RPMI7951 (cell line): ENCODE data around the gene FEV. TPM values are rescaled to one million over a fixed set of nuclear protein-coding genes. Genes with fewer than 3 reads are reported as not detected.

ENCODE experiments used
- DNase-seq: peaks from one replicate; pipeline ENCODE4 v3.0.0-alpha.2; 2012; ENCODE audit warnings: low read depth
- total RNA-seq: library from RNA; depleted of rRNA; stranded (reverse); fragments of >200 nt; shearing (Covaris generic); gene quantifications from 2 replicates; pipeline ENCODE4 v1.2.3, GENCODE V29; 2014

The FEV gene
- total RNA-seq, 1 experiment from 2014 or later, result not detected

DNA sequence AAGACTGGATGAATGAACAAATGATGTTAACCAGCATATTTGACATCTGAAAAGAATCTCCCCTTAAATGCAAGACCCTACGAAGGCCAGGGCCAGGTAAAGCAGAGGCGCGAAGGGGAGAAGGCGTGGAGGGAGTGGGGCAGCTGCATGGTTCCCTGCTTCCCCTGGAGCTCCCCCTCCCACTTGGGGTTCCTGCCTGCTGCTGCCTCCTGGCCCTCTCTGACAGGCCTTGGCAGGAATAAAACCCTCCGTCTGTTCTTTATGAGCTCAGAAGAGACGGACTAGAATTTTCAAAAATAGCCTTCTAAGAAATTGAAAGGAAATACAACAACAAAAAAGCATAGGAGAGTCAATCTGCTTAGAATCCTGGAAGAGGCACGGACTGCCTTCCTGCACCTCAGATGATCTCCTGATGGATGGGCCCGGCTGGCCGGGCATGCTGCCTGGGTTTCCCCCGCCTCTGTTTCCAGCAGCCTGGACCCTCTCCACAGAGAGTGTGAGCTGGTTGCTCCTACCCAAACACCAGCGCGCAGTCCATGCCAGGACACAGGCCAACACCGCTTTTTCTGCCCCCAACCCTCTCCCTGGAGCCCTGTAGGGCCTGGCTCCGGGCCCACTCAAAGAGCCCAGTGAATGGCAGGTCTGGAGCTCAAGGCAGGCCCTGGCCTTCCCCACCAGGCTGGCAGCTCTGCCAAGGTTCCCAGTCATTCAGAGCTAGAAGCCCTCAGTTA is 32.4 kb upstream of the FEV start:
- no peak for DNase-seq

DNA sequence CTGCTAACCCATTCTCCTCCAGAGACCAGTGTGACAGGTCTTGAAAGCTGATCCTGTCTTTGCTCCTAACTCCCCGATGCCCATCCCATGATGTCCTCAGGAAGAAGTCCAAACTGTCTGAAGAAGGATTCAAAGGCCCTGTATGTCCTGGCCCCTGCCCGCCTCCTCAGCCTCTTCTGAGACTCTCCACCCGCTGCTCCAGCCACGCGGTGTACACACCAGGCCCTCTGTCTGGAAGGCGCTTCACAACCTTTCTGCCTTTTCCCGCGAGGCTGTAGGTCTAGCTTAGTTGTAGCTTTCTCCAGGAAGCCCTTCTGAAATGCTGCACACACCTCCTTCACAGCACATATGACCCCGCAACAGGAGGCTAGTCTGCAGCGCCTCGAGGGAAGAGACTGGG is 31.7 kb upstream of the FEV start:
- no peak for DNase-seq

DNA sequence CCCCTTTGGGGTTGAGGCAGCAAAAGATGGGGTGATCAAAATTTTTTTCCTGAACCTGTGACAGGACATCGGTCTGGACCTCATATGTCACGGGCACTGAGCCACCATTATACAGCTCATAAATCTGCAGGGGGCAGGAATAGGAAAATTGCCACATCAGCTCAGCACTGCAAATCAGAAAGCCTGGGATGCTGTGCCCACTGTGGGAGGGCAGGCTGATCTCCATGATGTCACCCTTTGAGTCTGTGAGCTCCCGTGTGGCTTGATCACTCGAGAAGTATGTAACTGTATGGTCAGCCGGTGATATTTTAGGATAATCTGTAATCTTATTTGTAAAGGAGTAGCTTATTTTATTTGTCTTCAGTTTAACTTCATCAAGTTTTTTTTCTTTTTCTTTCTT is 25.9 kb upstream of the FEV start:
- DNase-seq, result no peak

DNA sequence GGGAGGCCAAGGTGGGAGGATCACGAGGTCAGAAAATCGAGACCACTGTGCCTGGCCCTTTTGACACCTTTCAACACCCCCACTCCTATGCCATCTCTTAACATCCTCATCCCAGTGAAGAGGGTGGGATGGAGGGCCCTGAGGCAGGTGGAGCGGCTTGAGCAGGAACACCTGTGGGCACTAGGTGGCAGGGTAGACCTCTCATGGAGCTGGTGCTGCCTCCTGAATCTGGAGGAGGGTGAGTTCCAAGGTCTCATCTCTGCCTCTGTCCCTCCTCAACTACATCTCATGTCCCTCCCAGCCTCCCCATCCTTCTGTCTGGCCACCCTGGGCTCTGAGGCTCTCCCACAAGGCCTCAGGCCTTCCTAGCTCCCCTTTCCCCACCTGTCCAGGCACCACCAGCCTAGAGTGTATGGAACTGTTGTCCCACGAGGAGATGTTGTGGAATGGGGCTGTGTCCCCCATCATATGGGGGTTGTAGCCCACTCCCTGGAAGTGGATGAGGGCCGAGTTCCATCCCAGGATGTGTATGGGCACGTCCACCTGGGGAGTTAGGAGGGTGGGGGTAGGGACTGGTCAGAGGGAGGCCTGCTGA is 25.3 kb upstream of the FEV start:
- no peak for DNase-seq

DNA sequence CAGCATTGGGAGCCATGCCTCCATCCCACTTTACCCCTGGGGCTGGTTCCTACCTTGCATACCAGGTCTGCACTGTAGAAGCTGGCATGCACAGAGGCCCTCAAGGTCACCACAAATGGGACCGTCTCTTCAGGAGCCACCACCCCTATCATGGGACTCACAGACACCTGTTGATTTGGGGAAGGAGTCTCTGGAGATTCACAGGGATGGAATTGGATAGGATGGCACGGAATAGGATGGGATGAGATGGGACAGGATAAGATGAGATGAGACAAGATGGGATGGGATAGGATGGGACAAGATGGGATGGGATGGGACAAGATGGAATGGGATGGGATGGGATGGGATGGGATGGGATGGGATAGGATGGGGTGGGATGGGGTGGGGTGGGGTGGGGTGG is 24.3 kb upstream of the FEV start:
- no peak for DNase-seq

DNA sequence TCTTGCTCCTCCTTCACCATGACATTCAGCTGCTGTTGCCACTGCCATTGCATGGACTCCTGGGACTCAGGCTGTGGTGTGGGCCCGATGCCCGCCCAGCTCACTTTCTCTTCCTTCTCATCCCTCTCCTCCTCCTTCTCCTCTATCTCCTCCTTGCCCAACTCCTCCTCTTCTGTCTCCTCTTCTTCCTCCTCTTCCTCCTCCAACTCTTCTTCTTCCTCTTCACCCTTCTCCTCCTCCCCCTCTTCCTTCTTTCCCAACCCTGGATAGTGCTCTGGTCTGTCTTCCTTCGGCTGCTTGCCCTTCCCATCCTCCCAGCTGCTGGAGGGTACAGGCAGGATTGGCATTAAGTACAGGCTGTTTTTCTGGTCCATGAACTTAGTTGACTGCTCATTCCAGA is 19.0 kb upstream of the FEV start:
- DNase-seq, result no peak

DNA sequence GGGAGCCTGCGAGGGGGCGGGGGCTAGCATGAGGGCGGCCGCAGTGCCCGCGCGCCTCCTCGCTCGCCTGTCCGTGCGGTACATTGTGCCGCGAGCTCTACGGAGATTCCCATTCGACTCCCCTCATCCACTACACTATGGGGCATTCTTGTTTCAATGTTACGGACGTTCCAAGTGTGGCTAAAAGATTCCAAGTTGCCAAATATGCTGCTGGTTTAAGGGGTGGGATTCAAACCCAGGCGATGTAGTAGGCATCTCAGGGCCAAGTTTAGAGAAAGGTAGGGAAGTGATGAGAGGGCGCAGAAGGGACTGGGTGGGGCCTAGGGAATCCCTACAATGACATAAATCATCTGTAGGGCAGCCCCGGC is 18.3 kb upstream of the FEV start:
- DNase-seq, result no peak

DNA sequence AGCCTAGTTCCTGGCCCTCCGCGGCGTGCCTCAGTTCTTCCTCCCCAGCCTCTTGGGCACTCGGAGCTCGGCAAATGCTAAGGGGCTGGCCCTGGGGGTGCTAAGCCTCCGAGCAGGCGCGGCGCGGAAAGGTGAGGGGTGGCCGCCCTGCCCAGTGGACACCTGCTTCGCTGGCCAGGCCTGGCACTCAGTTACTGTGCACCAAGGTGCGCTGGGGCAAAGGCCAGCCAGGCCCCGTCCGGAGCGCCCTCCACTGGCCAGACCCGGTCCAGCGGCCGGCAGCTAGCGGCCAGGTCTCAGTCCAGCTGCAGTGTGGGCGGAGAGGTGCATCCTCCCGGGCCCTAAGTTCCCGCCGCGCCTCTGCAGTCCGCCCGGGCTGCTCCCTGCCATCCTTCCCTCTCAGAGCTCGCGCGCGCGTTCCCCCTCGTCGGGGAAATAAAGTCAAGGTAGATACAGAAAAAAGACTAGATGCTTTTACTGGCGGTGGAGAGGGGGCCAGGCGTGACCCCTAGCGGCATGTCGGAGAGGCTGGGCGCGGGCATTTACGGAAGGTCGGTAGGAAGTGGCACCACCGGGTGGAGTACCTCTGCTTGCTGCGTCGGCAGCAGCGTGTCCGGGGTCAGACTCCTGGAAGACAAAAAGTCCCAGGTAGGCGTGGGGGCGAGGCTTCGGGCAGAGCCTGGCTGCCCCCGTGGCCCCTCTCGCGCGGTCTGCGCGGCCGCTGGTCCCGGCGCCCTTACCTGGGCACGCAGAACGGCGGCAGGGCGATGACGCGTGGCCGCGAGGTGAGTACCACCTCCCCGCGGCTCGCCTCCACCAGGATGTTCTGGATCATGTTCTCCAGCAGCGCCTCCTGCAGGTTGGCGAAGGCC is 17.6 kb upstream of the FEV start:
- no peak for DNase-seq

DNA sequence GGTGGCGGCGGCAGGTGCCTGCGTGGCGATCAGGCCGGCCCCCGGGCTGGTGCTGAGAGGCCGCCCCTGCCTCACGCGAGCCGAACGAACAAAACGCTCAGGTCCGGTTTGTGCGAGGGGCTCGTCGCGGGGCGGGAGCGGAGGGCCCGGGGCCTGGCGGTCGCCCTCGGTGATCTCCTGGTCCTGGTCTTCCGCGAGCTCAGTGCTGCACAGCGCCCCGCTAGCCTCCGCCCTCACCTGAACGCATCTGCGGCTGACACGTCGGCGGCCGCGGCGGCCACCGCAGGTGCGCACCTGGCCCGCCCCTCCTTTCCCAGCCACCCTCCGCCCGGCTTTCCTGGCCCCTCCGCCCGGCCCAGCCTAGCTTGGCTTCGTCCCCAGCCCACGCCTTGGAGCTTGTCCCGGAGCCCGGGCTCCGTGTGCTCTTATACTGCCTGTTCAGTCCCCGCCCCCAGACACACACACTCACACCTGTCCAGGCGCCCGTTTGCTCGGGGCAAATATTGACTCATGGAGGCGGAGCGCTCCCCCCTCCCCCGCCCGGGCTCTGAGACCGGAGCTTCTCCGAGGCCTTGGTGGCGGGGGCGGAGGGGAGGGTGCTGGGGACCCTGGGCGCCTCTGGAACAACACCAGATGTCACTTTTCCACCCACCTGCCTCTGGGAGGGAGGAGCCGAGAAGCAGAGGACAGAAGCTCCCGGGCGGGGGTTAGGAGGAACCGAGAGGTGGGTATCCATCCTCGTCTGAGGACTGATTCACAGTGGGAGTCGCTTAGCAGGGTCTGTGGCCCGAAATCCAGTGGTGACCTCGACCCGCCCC is 16.8 kb upstream of the FEV start:
- no peak for DNase-seq

DNA sequence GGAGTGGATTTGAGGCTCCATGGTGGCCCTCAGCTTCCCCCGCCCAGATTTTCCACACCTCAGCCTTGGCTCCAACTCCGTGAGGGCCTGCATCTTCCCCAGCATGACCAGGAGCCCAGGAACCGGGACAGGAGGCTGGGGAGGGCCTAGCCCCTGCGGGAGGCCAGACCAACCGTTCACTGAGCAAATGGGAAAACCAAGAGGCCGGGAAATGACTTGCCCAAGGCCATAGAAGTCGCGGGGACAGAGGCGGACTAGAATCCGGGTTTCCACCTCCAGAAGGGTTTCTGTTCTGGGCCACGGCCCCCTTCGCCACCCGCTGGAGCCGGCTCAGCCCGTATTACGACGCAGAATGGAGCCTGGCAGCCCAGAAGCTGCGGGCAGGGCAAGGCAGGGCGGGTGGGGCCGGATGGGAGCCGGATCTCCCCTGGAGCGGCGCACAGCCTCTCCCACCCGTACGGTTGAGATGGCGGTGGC is 16.2 kb upstream of the FEV start:
- no peak for DNase-seq

DNA sequence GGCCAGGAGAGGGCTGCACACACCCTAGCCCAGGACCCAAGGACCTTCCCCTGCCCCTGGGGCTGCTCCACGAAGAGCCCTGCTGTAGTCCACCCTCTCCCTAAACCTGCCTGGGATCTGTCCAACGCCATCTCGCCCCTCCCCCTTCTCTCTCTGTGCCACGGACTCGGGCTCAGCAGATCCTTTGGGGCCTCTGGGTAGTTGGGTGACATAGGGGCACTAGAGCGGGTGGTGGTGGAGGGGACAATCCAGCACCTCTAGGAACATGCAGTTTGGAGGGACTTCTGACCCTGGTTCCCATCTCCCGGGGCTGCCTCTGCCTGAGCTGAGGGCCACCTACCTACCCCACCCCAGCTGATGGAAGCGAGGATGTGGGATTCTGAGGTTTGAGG is 15.6 kb upstream of the FEV start:
- no peak for DNase-seq

DNA sequence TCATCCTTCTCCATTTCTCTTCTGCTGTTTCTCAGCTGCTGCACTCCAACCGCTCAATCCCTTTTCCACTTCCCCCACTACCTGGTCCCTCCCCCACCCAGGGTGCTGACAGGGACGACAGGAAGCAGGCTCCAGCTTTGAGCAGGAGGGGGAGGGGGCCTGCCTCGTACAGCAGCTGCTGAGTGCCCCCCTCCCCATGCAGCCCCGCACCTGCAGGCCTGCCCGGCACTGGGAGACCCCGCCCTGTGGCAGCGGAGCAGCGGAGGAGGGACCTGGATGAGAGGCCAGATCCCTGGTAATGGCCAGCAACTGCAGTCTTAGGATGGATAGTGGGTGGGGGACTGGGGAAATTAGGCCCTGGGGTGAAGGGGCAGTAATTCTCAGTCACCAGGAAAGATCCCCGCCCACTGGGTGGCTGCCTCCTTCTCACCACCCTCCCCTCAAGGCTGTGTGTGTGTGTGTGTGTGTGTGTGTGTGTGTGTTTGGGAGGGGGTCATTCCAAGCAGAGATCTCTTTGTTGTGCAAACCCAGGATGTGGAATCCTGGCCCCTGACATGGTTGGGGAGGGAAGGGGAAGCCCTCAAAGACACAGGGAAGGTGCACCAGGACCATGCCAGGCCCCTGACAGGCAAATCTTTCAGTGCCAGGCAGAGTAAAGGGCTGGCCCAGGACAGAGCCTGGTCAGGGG is 15.0 kb upstream of the FEV start:
- no peak for DNase-seq

DNA sequence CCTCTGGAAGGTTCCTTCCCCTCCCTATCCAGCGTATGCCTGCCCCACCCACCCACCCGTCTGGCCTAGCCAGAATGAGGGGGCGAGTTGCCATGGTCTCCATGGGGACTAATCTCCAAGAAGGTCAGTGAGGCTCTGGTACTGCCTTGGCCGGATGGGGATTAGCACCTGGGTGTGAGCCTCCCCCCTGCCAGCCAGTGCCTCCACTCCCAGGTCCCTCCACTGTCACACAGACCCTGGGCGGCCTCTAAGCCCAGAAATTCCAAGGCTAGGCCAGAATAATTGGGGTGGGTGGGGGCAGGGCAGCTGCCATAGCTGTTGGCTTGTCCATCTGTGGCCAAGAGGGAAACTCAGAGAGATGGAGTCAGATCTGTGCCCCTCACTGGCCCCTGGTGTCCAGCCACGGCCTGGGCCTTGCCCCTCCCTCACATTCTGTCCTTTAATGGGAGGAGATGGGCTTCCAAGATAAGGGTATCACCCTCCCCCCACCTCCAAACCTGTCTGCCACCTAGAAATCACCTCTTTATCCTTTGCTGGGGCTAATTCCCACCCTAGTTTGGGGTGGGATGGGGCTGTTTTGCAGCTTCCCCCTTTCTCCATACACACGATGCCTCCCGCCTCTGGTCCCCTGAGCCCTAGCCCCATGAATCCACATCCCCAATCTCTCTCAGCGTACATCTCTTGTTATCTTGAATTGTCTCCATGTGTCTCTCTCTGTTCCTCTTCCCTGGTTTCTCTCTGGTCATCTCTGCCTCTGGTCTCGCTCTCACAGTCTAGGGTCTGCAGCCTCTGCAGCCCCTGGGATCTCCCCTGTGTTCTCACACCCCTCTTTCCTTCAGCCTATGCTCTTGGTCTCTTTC is 14.3 kb upstream of the FEV start:
- no peak for DNase-seq

DNA sequence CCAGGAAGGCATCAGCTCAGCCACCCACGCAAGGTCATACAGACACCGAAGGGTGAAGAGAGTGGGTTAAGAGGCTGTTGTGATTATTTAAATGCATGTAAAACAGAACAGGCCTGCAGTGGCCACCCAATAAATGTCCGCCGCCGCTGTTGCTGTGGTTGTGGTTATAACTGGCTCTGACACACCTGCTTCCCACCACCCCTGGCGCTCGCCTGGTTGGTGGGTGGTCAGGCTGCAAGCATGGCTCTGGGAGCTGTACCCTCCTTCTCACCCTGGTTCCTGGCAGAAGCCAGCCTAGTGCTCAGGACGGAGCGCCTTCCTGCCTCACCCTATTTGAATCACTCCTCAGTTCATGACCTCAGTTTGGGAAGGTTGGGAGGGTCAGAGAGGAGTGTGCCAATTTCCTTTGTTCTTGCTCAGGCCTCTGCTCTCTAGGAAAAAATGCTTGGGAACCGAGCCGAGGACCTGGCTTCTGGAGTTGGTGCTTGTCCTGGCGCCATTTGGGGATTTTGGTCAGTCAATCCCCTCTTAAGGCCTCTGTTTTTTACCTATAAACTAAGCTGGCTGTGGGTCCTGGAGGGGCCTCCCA is 13.5 kb upstream of the FEV start:
- no peak for DNase-seq

DNA sequence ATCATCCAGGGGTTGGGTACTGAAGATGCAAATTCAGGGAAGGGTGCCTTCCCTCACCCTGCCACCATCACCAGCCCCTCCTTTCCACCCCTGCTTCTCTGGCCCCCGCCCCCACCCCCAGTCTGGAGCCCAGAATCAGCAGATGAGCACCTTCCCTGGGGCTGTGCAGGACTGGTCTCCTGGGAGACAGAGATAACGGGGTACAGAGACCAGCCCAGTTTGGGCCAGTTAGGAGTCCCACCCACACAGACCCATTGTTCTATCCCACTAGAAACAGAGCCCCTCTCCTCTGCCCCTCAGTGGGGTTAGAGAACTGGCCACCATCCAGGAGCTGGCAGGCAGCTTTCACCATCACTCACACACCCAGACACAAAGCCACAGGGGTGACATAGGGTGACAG is 12.7 kb upstream of the FEV start:
- no peak for DNase-seq

DNA sequence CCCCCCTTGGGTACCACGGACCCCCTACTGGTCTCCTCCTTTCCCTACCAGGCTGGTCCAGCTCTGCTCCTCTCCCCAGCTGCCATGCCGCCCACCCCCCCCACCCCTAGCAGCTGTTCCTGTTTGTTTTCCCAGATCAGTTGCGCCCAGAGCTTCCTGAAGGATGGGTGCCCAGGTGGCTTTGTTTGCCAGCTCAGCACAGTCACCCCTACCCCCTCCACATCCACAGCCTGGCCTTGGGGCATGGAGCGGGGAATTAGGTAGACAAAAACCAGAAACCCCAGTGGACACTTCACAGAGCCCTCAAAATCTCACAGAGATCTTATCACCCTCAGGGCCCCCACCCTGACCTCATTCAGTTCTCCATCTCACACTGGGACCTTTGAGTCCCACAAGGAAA is 12.0 kb upstream of the FEV start:
- DNase-seq, result no peak

DNA sequence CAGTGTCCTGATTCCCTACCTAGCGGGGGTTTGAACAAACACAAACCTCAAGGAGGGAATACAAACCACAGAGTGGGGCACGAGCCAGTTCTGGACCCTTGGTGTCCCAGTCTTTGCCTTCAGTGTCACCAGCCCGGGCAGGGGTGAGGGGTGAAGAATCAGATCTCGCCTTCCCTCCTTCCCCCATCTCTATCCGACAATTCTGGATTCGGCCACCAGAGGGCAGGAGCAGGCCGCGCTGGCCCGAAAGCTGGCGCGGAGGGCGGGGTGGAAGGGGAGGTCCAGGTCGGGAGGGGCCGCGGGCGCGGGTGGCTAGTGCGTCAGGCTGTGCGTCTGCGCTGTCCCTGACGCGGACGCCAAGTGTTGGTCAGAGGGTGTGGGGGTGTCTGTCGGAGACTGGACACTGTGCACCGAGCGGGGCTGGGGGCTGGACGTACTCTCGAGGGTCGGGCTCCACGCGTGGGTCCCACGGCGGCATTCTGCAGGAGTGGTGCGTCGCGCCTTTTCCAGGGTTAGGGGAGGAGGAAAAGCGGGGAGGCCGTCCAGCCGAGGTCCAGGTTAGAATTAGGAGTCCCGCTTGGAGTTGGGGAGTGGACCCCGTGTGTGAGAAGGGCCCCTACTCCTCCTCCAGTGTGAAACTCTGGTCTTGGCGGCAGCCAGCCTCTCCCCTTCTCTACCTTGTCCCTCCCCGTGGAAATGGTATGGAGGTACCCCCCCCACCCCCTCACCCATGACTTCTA is 11.2 kb upstream of the FEV start:
- peak; percentile 80 for DNase-seq

DNA sequence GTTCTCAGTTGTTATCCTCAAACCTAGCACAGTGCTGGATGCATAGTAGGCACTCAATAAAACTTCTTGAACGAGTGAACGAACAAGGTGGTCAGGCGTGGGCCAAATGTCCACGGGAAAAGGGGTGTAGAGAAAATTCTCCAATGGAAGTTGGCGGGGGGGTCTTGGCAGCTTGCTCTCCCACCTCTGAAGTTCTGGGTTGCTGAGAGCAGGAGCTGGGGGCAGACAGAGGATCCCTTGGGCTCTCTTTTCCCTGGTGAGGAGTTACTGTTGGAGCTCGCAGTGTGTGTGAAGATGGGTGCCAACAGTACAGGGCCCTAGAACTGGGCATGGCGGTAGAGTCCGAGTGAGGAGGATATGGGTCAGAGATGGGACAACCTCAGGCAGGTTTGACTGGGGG is 10.6 kb upstream of the FEV start:
- no peak for DNase-seq
